GM12872 (cell line): ENCODE data around the gene IL36A.

ENCODE experiments used
- TF ChIP-seq, protein P1 (sequence below): IDR thresholded peaks from 3 replicates; pipeline ENCODE4 v1.5.1; 2011; ENCODE audit warnings: low read depth, mild to moderate bottlenecking, low read length, moderate library complexity; ENCODE audit not compliant: insufficient read depth

The IL36A gene

DNA sequence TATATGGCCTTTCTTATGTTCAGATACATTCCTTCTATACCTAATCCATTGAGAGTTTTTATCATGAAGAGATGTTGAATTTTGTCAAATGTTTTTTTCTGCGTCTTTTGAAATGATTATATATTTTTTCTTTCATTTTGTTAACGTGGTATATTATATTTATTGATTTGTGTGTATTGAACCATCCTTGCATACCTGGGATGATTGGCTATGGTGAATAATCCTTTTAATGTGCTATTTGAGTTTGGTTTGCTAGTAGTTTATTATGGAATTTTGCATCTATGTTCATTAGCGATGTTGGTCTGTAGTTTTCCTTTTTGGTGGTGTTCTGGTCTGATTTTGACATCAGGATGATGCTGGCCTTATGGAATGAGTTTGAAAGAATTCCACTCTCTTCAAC is 15.6 kb upstream of the IL36A start:
- TF ChIP-seq, protein P1, sequence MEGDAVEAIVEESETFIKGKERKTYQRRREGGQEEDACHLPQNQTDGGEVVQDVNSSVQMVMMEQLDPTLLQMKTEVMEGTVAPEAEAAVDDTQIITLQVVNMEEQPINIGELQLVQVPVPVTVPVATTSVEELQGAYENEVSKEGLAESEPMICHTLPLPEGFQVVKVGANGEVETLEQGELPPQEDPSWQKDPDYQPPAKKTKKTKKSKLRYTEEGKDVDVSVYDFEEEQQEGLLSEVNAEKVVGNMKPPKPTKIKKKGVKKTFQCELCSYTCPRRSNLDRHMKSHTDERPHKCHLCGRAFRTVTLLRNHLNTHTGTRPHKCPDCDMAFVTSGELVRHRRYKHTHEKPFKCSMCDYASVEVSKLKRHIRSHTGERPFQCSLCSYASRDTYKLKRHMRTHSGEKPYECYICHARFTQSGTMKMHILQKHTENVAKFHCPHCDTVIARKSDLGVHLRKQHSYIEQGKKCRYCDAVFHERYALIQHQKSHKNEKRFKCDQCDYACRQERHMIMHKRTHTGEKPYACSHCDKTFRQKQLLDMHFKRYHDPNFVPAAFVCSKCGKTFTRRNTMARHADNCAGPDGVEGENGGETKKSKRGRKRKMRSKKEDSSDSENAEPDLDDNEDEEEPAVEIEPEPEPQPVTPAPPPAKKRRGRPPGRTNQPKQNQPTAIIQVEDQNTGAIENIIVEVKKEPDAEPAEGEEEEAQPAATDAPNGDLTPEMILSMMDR = no peak

DNA sequence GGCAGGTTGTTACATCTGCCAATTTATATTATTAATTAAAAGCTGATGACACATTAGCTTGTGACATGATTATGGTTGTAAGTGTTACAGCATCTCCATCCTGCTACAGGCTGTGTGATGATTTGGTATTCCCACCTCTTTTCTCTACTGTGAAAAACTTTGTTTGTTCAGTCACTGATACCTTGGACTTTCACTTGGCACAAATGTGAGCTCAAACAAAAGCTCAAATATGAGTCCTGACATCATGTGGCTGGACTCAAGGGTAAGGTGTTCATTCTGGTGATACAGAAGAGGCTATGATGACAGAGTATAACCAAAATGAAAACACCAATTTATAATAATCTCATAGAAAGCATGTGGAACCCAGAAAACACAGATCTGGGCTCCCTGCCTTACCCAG is 11.4 kb upstream of the IL36A start:
- TF ChIP-seq, protein P1 = no peak

DNA sequence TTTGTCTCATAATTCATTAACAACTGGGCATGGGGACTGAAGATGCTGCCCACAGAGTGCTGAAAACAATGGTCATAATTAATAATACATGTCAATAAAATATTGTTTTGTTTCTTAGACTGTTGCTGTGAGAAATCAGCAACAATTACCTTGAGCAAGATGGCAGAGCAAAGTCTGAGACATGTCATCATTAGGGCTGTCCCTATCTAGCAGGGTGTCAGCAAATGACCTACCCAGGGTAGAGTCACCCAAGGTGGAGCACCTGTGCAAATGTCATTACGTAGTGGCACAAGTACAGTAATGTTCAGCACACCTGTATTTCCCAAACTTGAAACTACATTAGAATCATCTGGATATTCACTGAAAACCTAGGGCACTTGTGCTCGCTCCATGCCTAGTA is 10.6 kb upstream of the IL36A start:
- TF ChIP-seq, protein P1 = no peak

DNA sequence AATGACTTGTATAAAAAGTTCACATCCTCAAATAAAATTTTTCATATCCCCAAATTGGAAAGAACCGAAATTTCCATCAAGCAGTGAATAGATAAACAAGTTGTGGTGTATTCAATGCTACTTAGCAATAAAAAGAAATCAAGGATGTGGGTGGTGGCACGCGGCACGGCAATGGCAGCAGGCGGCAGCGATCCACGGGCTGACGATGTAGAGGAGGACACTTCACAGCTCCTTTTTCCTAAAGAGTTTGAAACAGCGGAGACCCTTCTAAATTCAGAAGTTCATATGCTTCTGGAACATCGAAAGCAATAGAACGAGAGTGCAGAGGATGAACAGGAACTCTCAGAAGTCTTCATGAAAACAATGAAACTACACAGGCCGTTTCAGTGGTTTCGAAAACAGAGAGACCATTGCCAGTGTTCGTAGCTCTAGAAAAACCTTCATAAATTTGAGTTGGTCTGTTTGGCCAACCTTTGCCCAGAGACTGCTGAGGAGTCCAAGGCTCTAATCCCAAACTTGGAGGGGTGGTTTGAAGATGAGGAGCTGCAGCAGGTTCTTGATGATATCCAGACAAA is 9.8 kb upstream of the IL36A start:
- TF ChIP-seq, protein P1 = no peak

DNA sequence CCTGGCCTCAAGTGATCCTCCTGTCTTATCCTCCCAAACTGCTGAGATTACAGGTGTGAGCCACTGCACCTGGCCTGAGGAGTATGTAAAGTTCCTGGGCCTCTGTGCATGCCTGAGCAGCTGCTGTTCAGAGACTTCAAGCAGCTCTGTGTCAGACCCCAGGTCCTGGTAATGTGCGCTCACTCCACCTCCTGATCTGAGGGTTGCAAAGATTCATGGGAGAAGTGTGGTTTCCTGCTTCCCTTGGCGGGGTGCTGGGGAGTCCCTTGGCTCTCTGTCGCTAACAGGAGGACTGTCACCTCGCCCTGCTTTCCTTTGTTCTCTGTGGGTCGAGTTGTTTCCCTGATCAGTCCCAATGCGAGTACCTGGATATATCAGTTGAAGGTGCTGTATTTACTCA is 8.6 kb upstream of the IL36A start:
- TF ChIP-seq, protein P1 = no peak

DNA sequence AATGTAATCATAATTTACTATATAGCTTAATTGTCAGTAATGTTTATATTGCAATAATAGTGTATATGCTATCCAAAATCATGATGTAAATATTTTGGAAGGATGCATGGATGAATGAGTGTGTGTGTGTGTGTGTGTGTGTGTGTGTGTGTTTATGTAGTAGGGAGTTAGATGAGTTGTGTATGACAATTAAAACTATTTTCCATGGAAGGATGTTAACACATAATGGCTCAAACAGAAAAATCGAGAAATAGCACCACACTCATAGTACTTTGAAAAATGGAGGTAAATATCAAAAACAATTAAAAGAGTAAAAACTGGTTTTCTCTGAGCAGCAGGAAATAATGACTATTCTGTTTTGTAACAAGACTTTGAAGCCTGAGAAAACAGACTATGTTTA is 8.1 kb upstream of the IL36A start:
- TF ChIP-seq, protein P1 = no peak

DNA sequence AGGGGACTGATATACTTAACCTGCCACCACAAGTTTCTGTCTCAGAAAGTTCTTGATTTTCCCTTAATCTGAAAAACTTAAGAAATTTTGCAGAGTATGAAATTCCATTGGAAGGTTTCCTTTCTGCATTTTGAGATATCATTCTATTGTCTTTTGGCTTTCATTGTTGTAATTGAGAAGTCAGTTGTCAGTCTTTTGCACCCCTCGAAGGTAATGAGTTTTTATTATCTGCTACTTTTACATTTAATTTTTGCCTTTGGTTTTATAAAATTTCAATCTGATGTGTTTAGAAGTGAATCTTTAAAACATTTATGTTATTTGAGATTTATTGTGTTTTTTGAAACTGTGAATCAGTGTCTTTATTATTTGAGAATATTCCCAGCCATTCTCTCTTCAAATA is 4.8 kb upstream of the IL36A start:
- TF ChIP-seq, protein P1 = no peak
